Activated T-cell treated with anti-CD3 and anti-CD28 coated beads, Interleukin-2, amount 50 U/mL, for 48 hours (primary cell): ENCODE results near the gene PTGER2.

Experiments used
- DNase-seq, 2 experiments: peaks; one replicate each; pipeline ENCODE4 v3.0.0-alpha.2; 2020

Gene PTGER2

GRCh38 chr14:52307376-52307775 is 6.7 kb upstream of the PTGER2 start:
- no peak for DNase-seq

- DNase-seq, result no peak
Measured at GRCh38 chr14:52307905-52308304, 6.2 kb upstream of the PTGER2 start.

GRCh38 chr14:52310541-52310940 is 3.6 kb upstream of the PTGER2 start:
- no peak for DNase-seq

GRCh38 chr14:52312931-52313355 is 1.2 kb upstream of the PTGER2 start:
- no peak for DNase-seq

GRCh38 chr14:52313462-52313861 is 650 bp upstream of the PTGER2 start:
- DNase-seq, result no peak

GRCh38 chr14:52314595-52315354 is 663 bp downstream of the PTGER2 start:
- peak; percentile 68 to 69 for DNase-seq

- no peak for DNase-seq
Measured at GRCh38 chr14:52315355-52315718, 1.2 kb downstream of the PTGER2 start.

- DNase-seq, result no peak
Measured at GRCh38 chr14:52318062-52318461, 4.0 kb downstream of the PTGER2 start.

GRCh38 chr14:52318826-52319645 is 4.9 kb downstream of the PTGER2 start:
- no peak for DNase-seq

- DNase-seq, result no peak
Measured at GRCh38 chr14:52319919-52320318, 5.8 kb downstream of the PTGER2 start.

- no peak for DNase-seq
Measured at GRCh38 chr14:52325126-52325525, 11.0 kb downstream of the PTGER2 start.

GRCh38 chr14:52325630-52326029 is 11.5 kb downstream of the PTGER2 start:
- no peak for DNase-seq

GRCh38 chr14:52327374-52328226 is 13.5 kb downstream of the PTGER2 start:
- no peak for DNase-seq

GRCh38 chr14:52328276-52328675 is 14.2 kb downstream of the PTGER2 start:
- DNase-seq, result no peak

GRCh38 chr14:52329678-52330369 is 15.7 kb downstream of the PTGER2 start:
- peak in 1 of 2 experiments; percentile 31 for DNase-seq

- DNase-seq, result no peak
Measured at GRCh38 chr14:52332269-52332668, 18.2 kb downstream of the PTGER2 start.

GRCh38 chr14:52333108-52333507 is 19.0 kb downstream of the PTGER2 start:
- no peak for DNase-seq

- no peak for DNase-seq
Measured at GRCh38 chr14:52333823-52334657, 19.9 kb downstream of the PTGER2 start.

- DNase-seq, result no peak
Measured at GRCh38 chr14:52336241-52336640, 22.1 kb downstream of the PTGER2 start.

- no peak for DNase-seq
Measured at GRCh38 chr14:52338051-52338681, 24.1 kb downstream of the PTGER2 start.

- DNase-seq, result no peak
Measured at GRCh38 chr14:52339262-52339661, 25.1 kb downstream of the PTGER2 start.
